Measurements from ENCODE around the gene MUC20.

The MUC20 gene

DNA sequence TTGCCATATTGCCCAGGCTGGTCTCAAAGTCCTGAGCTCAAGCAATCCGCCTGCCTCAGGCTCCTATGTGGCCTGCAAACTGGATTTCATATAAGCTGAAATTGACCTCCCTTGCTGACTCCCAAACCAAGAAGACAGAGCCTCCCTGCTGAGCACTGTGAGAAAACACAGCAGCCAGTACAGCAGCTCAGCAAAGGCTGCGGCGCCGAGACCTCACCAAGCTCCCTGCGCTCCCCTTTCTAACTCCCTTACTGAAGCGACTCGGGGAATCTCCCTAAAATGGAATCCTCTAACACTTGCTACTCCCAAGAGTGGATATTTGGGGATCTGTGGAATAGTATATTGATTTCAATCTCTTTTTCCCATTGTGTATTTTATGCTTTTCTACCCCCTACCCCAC lies 34.6 kb downstream of the MUC20 start:
- no peak overlapping the region for H3K4me2 ChIP-seq
- H3K4me3 ChIP-seq (IDR thresholded peaks at IDR 0.05; ENCODE audit: insufficient read depth, low read depth, low read length): no peak overlapping the region
- H4K20me1 ChIP-seq (ENCODE audit: insufficient read depth): no peaks in the 10 kb centered on the region
- no peak overlapping the region for H3K9ac ChIP-seq
- H3K79me2 ChIP-seq (ENCODE audit: insufficient read depth, low read depth): no peaks in the 10 kb centered on the region
- H2AFZ ChIP-seq (ENCODE audit: low read depth): no peak overlapping the region
- H3K27me3 ChIP-seq (ENCODE audit: insufficient read depth, low read depth): peaks cover 25% of the 10 kb centered on the region
- TF ChIP-seq, protein P1, sequence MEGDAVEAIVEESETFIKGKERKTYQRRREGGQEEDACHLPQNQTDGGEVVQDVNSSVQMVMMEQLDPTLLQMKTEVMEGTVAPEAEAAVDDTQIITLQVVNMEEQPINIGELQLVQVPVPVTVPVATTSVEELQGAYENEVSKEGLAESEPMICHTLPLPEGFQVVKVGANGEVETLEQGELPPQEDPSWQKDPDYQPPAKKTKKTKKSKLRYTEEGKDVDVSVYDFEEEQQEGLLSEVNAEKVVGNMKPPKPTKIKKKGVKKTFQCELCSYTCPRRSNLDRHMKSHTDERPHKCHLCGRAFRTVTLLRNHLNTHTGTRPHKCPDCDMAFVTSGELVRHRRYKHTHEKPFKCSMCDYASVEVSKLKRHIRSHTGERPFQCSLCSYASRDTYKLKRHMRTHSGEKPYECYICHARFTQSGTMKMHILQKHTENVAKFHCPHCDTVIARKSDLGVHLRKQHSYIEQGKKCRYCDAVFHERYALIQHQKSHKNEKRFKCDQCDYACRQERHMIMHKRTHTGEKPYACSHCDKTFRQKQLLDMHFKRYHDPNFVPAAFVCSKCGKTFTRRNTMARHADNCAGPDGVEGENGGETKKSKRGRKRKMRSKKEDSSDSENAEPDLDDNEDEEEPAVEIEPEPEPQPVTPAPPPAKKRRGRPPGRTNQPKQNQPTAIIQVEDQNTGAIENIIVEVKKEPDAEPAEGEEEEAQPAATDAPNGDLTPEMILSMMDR (conservative IDR thresholded peaks at IDR 0.05; ENCODE audit: low read depth, low read length): no peak
- no peaks in the 10 kb centered on the region for H3K4me1 ChIP-seq (ENCODE audit: low read depth, poor library complexity, severe bottlenecking)
- H3K36me3 ChIP-seq (ENCODE audit: insufficient read depth): no peaks in the 10 kb centered on the region
- no peak overlapping the region for H3K27ac ChIP-seq

DNA sequence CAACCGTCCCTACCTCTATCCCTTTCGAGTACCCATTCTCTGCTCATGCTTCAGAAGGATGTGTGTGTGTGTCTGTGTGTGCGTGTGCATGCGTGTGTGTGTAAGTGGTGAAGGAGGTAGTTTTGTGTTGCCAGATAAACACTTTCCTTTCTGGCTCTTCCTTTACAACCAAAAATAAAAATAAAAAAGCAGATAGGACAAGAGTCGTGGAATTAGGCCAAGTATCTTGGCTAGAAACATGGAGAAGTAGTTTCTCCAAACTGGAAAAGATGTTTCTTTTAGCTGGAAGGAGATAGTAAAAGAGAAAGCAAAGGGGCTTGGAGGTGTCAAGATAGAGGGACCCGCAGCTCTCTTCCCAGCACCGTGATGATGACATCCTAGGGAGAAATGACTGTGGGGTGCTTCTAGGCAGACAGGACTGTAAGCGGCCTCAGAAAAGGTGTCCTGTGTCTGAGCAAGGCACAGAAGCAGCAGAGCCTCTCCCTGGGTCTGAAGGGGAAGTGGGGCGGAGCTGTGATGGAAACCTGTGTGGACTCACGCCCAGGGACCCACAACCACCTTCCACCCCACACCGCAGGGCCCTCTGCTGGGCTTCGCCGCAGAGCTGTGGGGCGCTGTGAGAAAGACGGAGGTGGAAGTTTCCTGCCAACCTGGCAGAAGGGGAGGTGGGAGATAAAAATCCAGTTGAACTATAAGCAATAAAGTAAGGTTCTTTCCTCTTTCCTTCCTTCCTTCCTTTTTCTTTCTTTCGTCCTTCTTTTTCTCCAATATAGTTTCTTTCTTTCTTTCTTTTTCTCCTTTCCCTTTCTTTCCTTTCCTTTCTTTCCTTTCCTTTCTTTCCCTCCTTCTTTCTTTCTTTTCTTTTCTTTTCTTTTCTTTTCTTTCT lies 35.3 kb downstream of the MUC20 start:
- H3K27me3 ChIP-seq (ENCODE audit: insufficient read depth, low read depth): peaks cover 31% of the 10 kb centered on the region
- no peaks in the 10 kb centered on the region for H4K20me1 ChIP-seq (ENCODE audit: insufficient read depth)
- TF ChIP-seq, protein P1 (conservative IDR thresholded peaks at IDR 0.05; ENCODE audit: low read depth, low read length): no peak
- H3K4me3 ChIP-seq (IDR thresholded peaks at IDR 0.05; ENCODE audit: insufficient read depth, low read depth, low read length): no peak overlapping the region
- no peak overlapping the region for H3K9ac ChIP-seq
- no peaks in the 10 kb centered on the region for H3K36me3 ChIP-seq (ENCODE audit: insufficient read depth)
- H3K79me2 ChIP-seq (ENCODE audit: insufficient read depth, low read depth): no peaks in the 10 kb centered on the region
- H3K4me1 ChIP-seq (ENCODE audit: low read depth, poor library complexity, severe bottlenecking): no peaks in the 10 kb centered on the region
- H3K4me2 ChIP-seq: no peak overlapping the region
- H3K27ac ChIP-seq: no peak overlapping the region
- no peak overlapping the region for H2AFZ ChIP-seq (ENCODE audit: low read depth)

DNA sequence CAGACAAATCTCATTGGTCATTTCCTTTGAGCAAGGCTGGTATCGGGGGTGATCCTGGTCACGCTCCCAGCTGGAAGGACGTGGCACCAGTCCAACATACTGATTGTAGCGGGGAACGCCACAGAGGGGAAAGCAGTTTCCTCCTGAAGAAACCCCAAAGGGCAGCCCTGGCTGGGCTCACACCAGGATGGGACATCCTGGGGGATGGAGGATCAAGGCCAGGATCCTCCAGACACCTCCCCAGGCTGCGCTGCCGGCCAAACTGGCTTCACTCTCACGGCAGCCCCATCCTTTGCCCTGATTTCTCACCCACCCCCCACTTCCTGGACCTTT lies 36.6 kb downstream of the MUC20 start:
- TF ChIP-seq, protein P1 (conservative IDR thresholded peaks at IDR 0.05; ENCODE audit: low read depth, low read length): no peak
- Histone ChIP-seq H4K20me1 (ENCODE audit: insufficient read depth) (no peaks in the 10 kb centered on the region), H2AFZ (ENCODE audit: low read depth) (no peak overlapping the region), H3K36me3 (ENCODE audit: insufficient read depth) (no peaks in the 10 kb centered on the region), H3K4me1 (ENCODE audit: low read depth, poor library complexity, severe bottlenecking) (no peaks in the 10 kb centered on the region), H3K79me2 (ENCODE audit: insufficient read depth, low read depth) (no peaks in the 10 kb centered on the region), H3K27me3 (ENCODE audit: insufficient read depth, low read depth) (peaks cover 33% of the 10 kb centered on the region), H3K4me2 (no peak overlapping the region), H3K9ac (no peak overlapping the region), H3K27ac (no peak overlapping the region), H3K4me3 (IDR thresholded peaks at IDR 0.05; ENCODE audit: insufficient read depth, low read depth, low read length) (no peak overlapping the region)

DNA sequence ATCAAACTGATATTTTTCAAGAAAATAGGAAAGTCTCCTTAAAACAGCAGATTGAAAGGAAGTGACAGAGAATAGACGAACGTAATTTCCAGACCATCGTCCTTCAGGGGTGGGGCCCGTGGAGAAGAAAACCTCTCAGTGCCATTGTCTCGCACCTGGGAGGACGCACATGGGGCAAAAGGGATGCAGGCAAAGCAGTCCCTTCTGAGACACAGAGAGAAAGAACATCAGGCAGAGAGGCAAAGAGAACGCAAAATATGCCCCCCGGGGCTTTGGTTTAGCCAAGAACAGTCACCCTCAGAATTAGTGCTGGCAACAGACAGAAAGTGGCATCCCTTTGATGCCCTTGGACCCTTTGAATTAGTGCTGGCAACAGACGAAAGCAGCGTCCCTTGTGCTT lies 37.0 kb downstream of the MUC20 start:
- Histone ChIP-seq H3K4me1 (ENCODE audit: low read depth, poor library complexity, severe bottlenecking) (no peaks in the 10 kb centered on the region), H3K4me3 (IDR thresholded peaks at IDR 0.05; ENCODE audit: insufficient read depth, low read depth, low read length) (no peak overlapping the region), H3K36me3 (ENCODE audit: insufficient read depth) (no peaks in the 10 kb centered on the region), H3K4me2 (no peak overlapping the region), H3K27ac (no peak overlapping the region), H3K79me2 (ENCODE audit: insufficient read depth, low read depth) (no peaks in the 10 kb centered on the region), H2AFZ (ENCODE audit: low read depth) (no peak overlapping the region), H3K27me3 (ENCODE audit: insufficient read depth, low read depth) (peaks cover 33% of the 10 kb centered on the region), H4K20me1 (ENCODE audit: insufficient read depth) (no peaks in the 10 kb centered on the region), H3K9ac (no peak overlapping the region)
- TF ChIP-seq, protein P1 (conservative IDR thresholded peaks at IDR 0.05; ENCODE audit: low read depth, low read length): no peak

Data from KMS-11 (cell line).